NCI-H2171 treated with DMSO at 0.1 percent for 48 hours (cell line): ENCODE measurements around the gene KLF12.

Experiments
- DNase-seq: peaks from one replicate; lab custom pipeline; 2025; lab: John Stamatoyannopoulos, UW

KLF12 gene

GRCh38 chr13:74103970-74104555, 30.1 kb downstream of the KLF12 start:
- DNase-seq = no peak

- DNase-seq = no peak
Observed at GRCh38 chr13:74103196-74103595, 31.0 kb downstream of the KLF12 start.

- DNase-seq = no peak
Observed at GRCh38 chr13:74102691-74103090, 31.5 kb downstream of the KLF12 start.

- DNase-seq = no peak
Observed at GRCh38 chr13:74101436-74101835, 32.8 kb downstream of the KLF12 start.

- no peak for DNase-seq
Observed at GRCh38 chr13:74098077-74098476, 36.1 kb downstream of the KLF12 start.

GRCh38 chr13:74097116-74097515, 37.1 kb downstream of the KLF12 start:
- DNase-seq = no peak

GRCh38 chr13:74093691-74094090, 40.5 kb downstream of the KLF12 start:
- DNase-seq = no peak

- no peak for DNase-seq
Observed at GRCh38 chr13:74092711-74093110, 41.5 kb downstream of the KLF12 start.

- no peak for DNase-seq
Observed at GRCh38 chr13:74090869-74091605, 43.2 kb downstream of the KLF12 start.

- DNase-seq = no peak
Observed at GRCh38 chr13:74090397-74090796, 43.8 kb downstream of the KLF12 start.

- peak; percentile 45 for DNase-seq
Observed at GRCh38 chr13:74087357-74087756, 46.8 kb downstream of the KLF12 start.
